GM10248 (cell line): ENCODE measurements around the gene UPB1.

Source experiments
- CTCF ChIA-PET: fragments of 300-600 bp; sonication (Branson Sonifier 250); formaldehyde crosslinking; extraction: SDS; loops from one replicate; lab custom pipeline; 2021; ENCODE audit warnings: antibody characterized with exemption; lab: Yijun Ruan, JAX
- POLR2A ChIA-PET: fragments of 350-650 bp; sonication (Branson Sonifier 250); formaldehyde crosslinking; extraction: SDS; loops from one replicate; lab custom pipeline; 2020; ENCODE audit warnings: antibody characterized with exemption; lab: Yijun Ruan, JAX
- DNase-seq: peaks from one replicate; pipeline ENCODE4 v3.0.0; 2012; ENCODE audit errors: extremely low spot score
- CTCF ChIP-seq: IDR thresholded peaks from 2 replicates; pipeline ENCODE4 v1.5.1; 2012; ENCODE audit warnings: mild to moderate bottlenecking, low read depth; ENCODE audit errors: extremely low read depth, missing control alignments, control extremely low read depth

Gene UPB1

GRCh38 chr22:24510637-24511625, 15.8 kb downstream of the UPB1 start:
- CTCF ChIA-PET = interaction anchor here (0.6 to 2.7 kb wide), 3 partner anchors 11 to 42 kb away, joined by 3 to 9 read pairs (median 4); no protein-coding TSS in a partner anchor
- no peak for TF ChIP-seq CTCF
- DNase-seq = no peak
- POLR2A ChIA-PET = no interaction called here

DNA sequence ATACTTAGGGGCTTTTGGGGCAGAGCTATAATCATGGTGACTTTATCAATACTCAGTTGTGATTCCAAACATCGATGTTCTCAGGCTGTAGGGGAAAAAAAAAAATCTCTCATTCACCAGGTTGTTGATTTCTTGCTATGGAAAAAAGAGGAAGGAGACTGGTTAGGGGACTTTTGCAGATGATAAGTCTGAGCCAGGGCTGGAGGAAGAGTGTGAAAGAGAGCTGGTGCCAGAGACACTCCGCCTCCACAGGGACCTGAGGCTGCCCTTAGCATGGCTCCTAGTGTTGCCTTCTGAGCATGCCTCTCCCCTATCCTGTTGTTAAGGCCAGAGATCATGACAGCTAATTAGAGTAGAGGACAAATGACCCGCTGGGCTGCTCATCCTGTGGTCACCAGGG, 16.9 kb downstream of the UPB1 start:
- no peak for DNase-seq
- CTCF ChIA-PET = interaction anchor here (1.4 to 2.7 kb wide), 2 partner anchors 8 to 10 kb away, joined by 3 to 9 read pairs; no protein-coding TSS in a partner anchor
- no peak for TF ChIP-seq CTCF
- POLR2A ChIA-PET = no interaction called here

GRCh38 chr22:24513378-24514240, 18.5 kb downstream of the UPB1 start:
- CTCF ChIA-PET = interaction anchor here (0.7 to 4.2 kb wide), 3 partner anchors 10 to 58 kb away, joined by 3 to 23 read pairs (median 3); no protein-coding TSS in a partner anchor
- no peak for TF ChIP-seq CTCF
- POLR2A ChIA-PET = no interaction called here
- DNase-seq = no peak

DNA sequence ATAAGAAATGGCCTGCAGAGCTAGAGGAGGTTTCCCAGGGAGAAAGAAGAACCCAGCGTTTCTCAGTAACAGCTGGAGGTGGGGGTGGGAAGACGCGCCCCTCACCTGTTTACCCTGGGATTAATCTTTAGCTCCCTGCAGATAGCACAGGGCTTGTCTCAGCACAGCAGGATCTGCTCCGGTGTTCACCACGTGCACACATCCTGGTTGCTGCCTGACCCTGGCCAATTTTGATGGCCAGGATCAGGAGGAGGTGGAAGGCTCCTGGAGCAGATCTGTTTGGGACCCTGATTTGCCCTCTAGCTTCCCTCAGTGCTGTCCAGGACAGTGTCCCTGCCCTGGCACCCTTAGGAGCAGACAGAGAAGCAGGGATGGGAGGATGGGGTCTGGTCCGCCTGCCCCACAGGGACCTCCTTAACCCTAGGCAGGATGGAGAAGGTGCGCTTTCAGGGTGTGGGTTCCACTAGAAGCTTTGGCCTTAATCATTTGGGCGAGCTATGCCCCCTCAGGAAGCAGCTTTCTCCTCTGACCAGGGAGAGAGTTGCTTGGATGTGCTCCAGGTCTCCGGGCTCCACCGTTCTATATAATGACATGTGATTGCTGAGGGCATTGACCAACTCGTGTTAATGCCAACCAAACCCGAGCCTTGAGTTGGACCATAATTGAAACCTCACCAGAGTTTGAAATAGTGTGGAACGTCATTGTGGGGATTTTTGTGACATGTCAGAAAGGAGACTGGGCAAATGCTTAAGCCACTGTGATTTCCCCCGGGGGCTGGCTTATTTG, 19.3 kb downstream of the UPB1 start:
- POLR2A ChIA-PET = no interaction called here
- TF ChIP-seq CTCF = no peak
- DNase-seq = peak; percentile 50
- CTCF ChIA-PET = interaction anchor here (0.7 to 4.2 kb wide), 4 partner anchors 11 to 90 kb away, joined by 3 to 23 read pairs (median 3); no protein-coding TSS in a partner anchor

- TF ChIP-seq CTCF = no peak
- DNase-seq = no peak
- ChIA-PET CTCF (interaction anchor here (1.0 to 4.2 kb wide), 4 partner anchors 9 to 91 kb away, joined by 3 to 23 read pairs (median 3); no protein-coding TSS in a partner anchor), POLR2A (no interaction called here)
Measured at GRCh38 chr22:24515027-24515338, 19.9 kb downstream of the UPB1 start.

DNA sequence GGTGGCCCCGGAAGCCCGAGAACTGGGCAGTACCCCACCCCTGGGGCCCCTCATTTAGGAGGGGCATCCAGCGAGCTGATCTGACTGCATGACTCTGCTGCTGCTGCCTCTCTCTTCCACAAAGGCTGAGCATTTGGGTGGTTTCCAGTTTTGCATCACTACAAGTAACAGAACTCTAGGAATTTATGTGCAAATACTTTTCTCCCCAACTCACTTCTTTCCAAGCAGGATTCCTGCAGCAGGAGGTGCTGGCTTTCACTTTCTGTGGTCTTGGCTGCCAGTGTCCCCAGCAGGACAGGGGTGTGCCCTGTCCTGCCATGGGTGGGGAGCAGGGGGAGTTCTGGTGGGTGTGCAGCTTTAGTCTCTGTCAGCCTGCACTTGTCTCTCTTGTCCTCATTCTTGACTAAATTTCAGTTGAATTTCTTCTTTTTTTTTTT, 21.2 kb downstream of the UPB1 start:
- ChIA-PET CTCF (interaction anchor here (1.0 to 4.2 kb wide), 5 partner anchors 8 to 190 kb away, joined by 3 to 23 read pairs (median 3); no protein-coding TSS in a partner anchor), POLR2A (no interaction called here)
- peak; percentile 52 for DNase-seq
- TF ChIP-seq CTCF = no peak
